NT2/D1 (cell line): Measurements from ENCODE around the gene ZNF197.
"Not testable (repeated sequence)": the region's sequence is repeated elsewhere in the genome, so short reads cannot be mapped to it uniquely, and the experiment has no call there.

Experiments
- DNase-seq: peaks from one replicate; pipeline ENCODE4 v3.0.0-alpha.2; 2011; ENCODE audit warnings: low read depth, low spot score
- H3K27me3 ChIP-seq: 2 replicates; pipeline ENCODE4 v1.6.0; 2011; ENCODE audit warnings: mild to moderate bottlenecking; ENCODE audit not compliant: insufficient read length, insufficient read depth
- H3K36me3 ChIP-seq: 2 replicates; pipeline ENCODE4 v1.6.1; 2011; ENCODE audit warnings: mild to moderate bottlenecking, low read length, mixed read lengths; ENCODE audit not compliant: insufficient read depth, insufficient read length
- H3K4me1 ChIP-seq: 2 replicates; pipeline ENCODE4 v1.5.1; 2011; ENCODE audit not compliant: insufficient read depth, insufficient read length
- H3K4me3 ChIP-seq: 2 replicates; pipeline ENCODE4 v1.5.1; 2011; ENCODE audit warnings: low read depth; ENCODE audit not compliant: insufficient read length
- H3K9ac ChIP-seq: 2 replicates; pipeline ENCODE4 v1.6.0; 2011; ENCODE audit warnings: low read depth; ENCODE audit not compliant: insufficient read length
- H3K9me3 ChIP-seq: 2 replicates; pipeline ENCODE4 v1.5.1; 2011; ENCODE audit warnings: mild to moderate bottlenecking, low read length; ENCODE audit not compliant: insufficient read depth
- SUZ12 ChIP-seq: IDR thresholded peaks from 2 replicates; pipeline ENCODE4 v1.6.1; 2011; ENCODE audit not compliant: insufficient read length, insufficient read depth; ENCODE audit errors: extremely low read depth
- YY1 ChIP-seq: IDR thresholded peaks from 2 replicates; pipeline ENCODE4 v1.6.1; 2011; ENCODE audit not compliant: insufficient read length, insufficient read depth
- ZNF274 ChIP-seq: IDR thresholded peaks from 2 replicates; pipeline ENCODE4 v1.6.1; 2011; ENCODE audit warnings: mild to moderate bottlenecking, low read depth, low read length

The ZNF197 gene

GRCh38 chr3:44661189-44661588 lies 36.4 kb downstream of the ZNF197 start:
- H3K4me1 ChIP-seq: no peaks in the 10 kb centered on the region
- H3K27me3 ChIP-seq: no peaks in the 10 kb centered on the region
- no peak overlapping the region for H3K4me3 ChIP-seq
- no peak overlapping the region for H3K9ac ChIP-seq
- no peak for DNase-seq
- peaks cover 72% of the 10 kb centered on the region for H3K36me3 ChIP-seq
- H3K9me3 ChIP-seq: peaks cover 45% of the 10 kb centered on the region
- no peak for TF ChIP-seq SUZ12
- no peak for TF ChIP-seq YY1
- no peak for TF ChIP-seq ZNF274

- DNase-seq: no peak
- Histone ChIP-seq H3K4me3 (no peak overlapping the region), H3K9me3 (peaks cover 13% of the 10 kb centered on the region; the same call in 1 of the 2 replicates), H3K9ac (no peak overlapping the region), H3K36me3 (peaks cover 32% of the 10 kb centered on the region), H3K4me1 (no peaks in the 10 kb centered on the region), H3K27me3 (no peaks in the 10 kb centered on the region)
- no peak for TF ChIP-seq SUZ12
- TF ChIP-seq ZNF274: no peak
- TF ChIP-seq YY1: no peak
Observed at GRCh38 chr3:44665173-44665572, 40.3 kb downstream of the ZNF197 start.

- H3K9me3 ChIP-seq: peaks cover 11% of the 10 kb centered on the region; the same call in 1 of the 2 replicates
- no peak for DNase-seq
Observed at GRCh38 chr3:44666346-44666745, 41.5 kb downstream of the ZNF197 start.

GRCh38 chr3:44669760-44670159 lies 44.9 kb downstream of the ZNF197 start:
- no peak for DNase-seq
- H3K9ac ChIP-seq: no peak overlapping the region
- no peaks in the 10 kb centered on the region for H3K4me1 ChIP-seq
- H3K4me3 ChIP-seq: no peak overlapping the region
- TF ChIP-seq SUZ12: no peak
- TF ChIP-seq ZNF274: no peak
- TF ChIP-seq YY1: no peak
- peaks cover 4% of the 10 kb centered on the region; the same call in 1 of the 2 replicates for H3K9me3 ChIP-seq
- no peaks in the 10 kb centered on the region for H3K36me3 ChIP-seq
- no peaks in the 10 kb centered on the region for H3K27me3 ChIP-seq

More at GRCh38 chr3:44666346-44666745, 41.5 kb downstream of the ZNF197 start:
- no peak overlapping the region for H3K9ac ChIP-seq
- no peak overlapping the region for H3K4me3 ChIP-seq
- H3K36me3 ChIP-seq: peaks cover 20% of the 10 kb centered on the region
- no peaks in the 10 kb centered on the region for H3K27me3 ChIP-seq
- TF ChIP-seq ZNF274 (no peak), YY1 (no peak), SUZ12 (no peak)
- no peaks in the 10 kb centered on the region for H3K4me1 ChIP-seq

- not testable (repeated sequence) for H3K9me3 ChIP-seq, H3K9ac ChIP-seq, DNase-seq, H3K27me3 ChIP-seq, H3K36me3 ChIP-seq, H3K4me3 ChIP-seq, H3K4me1 ChIP-seq
Observed at GRCh38 chr3:44673466-44673865, 48.6 kb downstream of the ZNF197 start.

GRCh38 chr3:44674211-44674610 lies 49.4 kb downstream of the ZNF197 start:
- H3K4me3 ChIP-seq: no peak overlapping the region
- DNase-seq: no peak
- no peaks in the 10 kb centered on the region for H3K9me3 ChIP-seq
- no peak overlapping the region for H3K9ac ChIP-seq
- H3K36me3 ChIP-seq: no peaks in the 10 kb centered on the region
- no peaks in the 10 kb centered on the region for H3K27me3 ChIP-seq
- no peaks in the 10 kb centered on the region for H3K4me1 ChIP-seq
- TF ChIP-seq SUZ12: no peak
- TF ChIP-seq ZNF274: no peak
- TF ChIP-seq YY1: no peak

GRCh38 chr3:44678480-44679116 lies 53.8 kb downstream of the ZNF197 start:
- Histone ChIP-seq H3K27me3 (no peaks in the 10 kb centered on the region), H3K9ac (no peak overlapping the region), H3K4me1 (no peaks in the 10 kb centered on the region), H3K36me3 (peaks cover 20% of the 10 kb centered on the region), H3K9me3 (peaks cover 5% of the 10 kb centered on the region), H3K4me3 (no peak overlapping the region)
- TF ChIP-seq SUZ12 (no peak), ZNF274 (no peak), YY1 (no peak)
- no peak for DNase-seq
